ENCODE measurements around the gene TRIM66.
A peak's percentile ranks its signal among the peaks of the same experiment; 100 is the strongest.

TRIM66 gene

GRCh38 chr11:8682303-8683114, at the start of gene TRIM66, which contains the start of gene RPL27A:
TRIM66 (minus strand) TSS chr11:8682665; CDS start chr11:8672274, 10,391 bp downstream.
RPL27A (plus strand) TSS chr11:8682792; CDS start chr11:8682814, 22 bp downstream.
- DNase-seq (ENCODE audit: low read depth in 2 of 2): peak; percentile 93

- no peak for DNase-seq (ENCODE audit: low read depth in 2 of 2)
These were observed 49.3 kb upstream of the TRIM66 start for GRCh38 chr11:8731647-8732323.

GRCh38 chr11:8730697-8731020, 48.2 kb upstream of the TRIM66 start:
- no peak for DNase-seq (ENCODE audit: low read depth in 2 of 2)

- no peak for DNase-seq (ENCODE audit: low read depth in 2 of 2)
These were observed 47.6 kb upstream of the TRIM66 start for GRCh38 chr11:8729837-8730696.

GRCh38 chr11:8729067-8729466, 46.6 kb upstream of the TRIM66 start:
- no peak for DNase-seq (ENCODE audit: low read depth in 2 of 2)

GRCh38 chr11:8728563-8728962, 46.1 kb upstream of the TRIM66 start:
- DNase-seq (ENCODE audit: low read depth in 2 of 2): no peak

GRCh38 chr11:8726395-8726794, 43.9 kb upstream of the TRIM66 start:
- DNase-seq (ENCODE audit: low read depth in 2 of 2): no peak

GRCh38 chr11:8724682-8725081, 42.2 kb upstream of the TRIM66 start:
- DNase-seq (ENCODE audit: low read depth in 2 of 2): no peak

- no peak for DNase-seq (ENCODE audit: low read depth in 2 of 2)
These were observed 41.2 kb upstream of the TRIM66 start for GRCh38 chr11:8723711-8724110.

GRCh38 chr11:8722809-8723208, 40.3 kb upstream of the TRIM66 start:
- no peak for DNase-seq (ENCODE audit: low read depth in 2 of 2)

GRCh38 chr11:8721609-8722500, 39.4 kb upstream of the TRIM66 start:
- DNase-seq (ENCODE audit: low read depth in 2 of 2): no peak

- no peak for DNase-seq (ENCODE audit: low read depth in 2 of 2)
These were observed 38.6 kb upstream of the TRIM66 start for GRCh38 chr11:8720868-8721608.

- no peak for DNase-seq (ENCODE audit: low read depth in 2 of 2)
These were observed 37.9 kb upstream of the TRIM66 start for GRCh38 chr11:8720352-8720751.

GRCh38 chr11:8719721-8720120, 37.3 kb upstream of the TRIM66 start:
- DNase-seq (ENCODE audit: low read depth in 2 of 2): no peak

GRCh38 chr11:8719211-8719649, 36.8 kb upstream of the TRIM66 start:
- peak; percentile 93 to 94 for DNase-seq (ENCODE audit: low read depth in 2 of 2)

GRCh38 chr11:8717876-8718753, 35.6 kb upstream of the TRIM66 start:
- DNase-seq (ENCODE audit: low read depth in 2 of 2): peak; percentile 87 to 89

- no peak for DNase-seq (ENCODE audit: low read depth in 2 of 2)
These were observed 35.0 kb upstream of the TRIM66 start for GRCh38 chr11:8717544-8717875.

GRCh38 chr11:8715501-8715900, 33.0 kb upstream of the TRIM66 start:
- no peak for DNase-seq (ENCODE audit: low read depth in 2 of 2)

- DNase-seq (ENCODE audit: low read depth in 2 of 2): no peak
These were observed 32.3 kb upstream of the TRIM66 start for GRCh38 chr11:8714622-8715225.
